Activated CD4-positive, alpha-beta memory T cell treated with anti-CD3 and anti-CD28 coated beads, Interleukin-2, amount 10 ng/mL, durations not matched to agents 7 days and 5 days (primary cell): ENCODE results near the gene CILP. TPM values are rescaled to one million over a fixed set of nuclear protein-coding genes. Genes with fewer than 3 reads are reported as not detected.

Experiments used
- CTCF ChIA-PET: fragments of 350-600 bp; sonication (Branson Sonifier 250); formaldehyde crosslinking; loops from one replicate; lab custom pipeline; 2021; ENCODE audit warnings: antibody characterized with exemption, inconsistent platforms; lab: Charles Lee
- POLR2A ChIA-PET: fragments of 350-600 bp; sonication (Branson Sonifier 250); formaldehyde crosslinking; loops from one replicate; lab custom pipeline; 2021; ENCODE audit warnings: antibody characterized with exemption; lab: Charles Lee
- DNase-seq: peaks from one replicate; pipeline ENCODE4 v3.0.0-alpha.2; 2020
- H3K27ac Mint-ChIP-seq: one replicate; pipeline ENCODE4 v1.8.0; 2021; ENCODE audit warnings: mild to moderate bottlenecking, mixed read lengths
- H3K27me3 Mint-ChIP-seq: one replicate; pipeline ENCODE4 v1.8.0; 2021; ENCODE audit warnings: mixed read lengths
- H3K36me3 Mint-ChIP-seq: one replicate; pipeline ENCODE4 v1.8.0; 2021; ENCODE audit warnings: low read depth, mixed read lengths
- H3K4me1 Mint-ChIP-seq: one replicate; pipeline ENCODE4 v1.8.0; 2021; ENCODE audit warnings: mixed read lengths
- H3K4me3 Mint-ChIP-seq: one replicate; pipeline ENCODE4 v1.8.0; 2021; ENCODE audit warnings: mild to moderate bottlenecking, mixed read lengths
- H3K9me3 Mint-ChIP-seq: one replicate; pipeline ENCODE4 v1.8.0; 2021; ENCODE audit warnings: mixed read lengths
- total RNA-seq, 2 experiments: library from RNA; stranded (reverse); gene quantifications; one replicate each; pipeline ENCODE4 v1.2.3, GENCODE V29; 2021

CILP gene
- total RNA-seq, 2 experiments from 2014 or later: not detected

- H3K36me3 Mint-ChIP-seq: peaks cover 24% of the 10 kb centered on the region
- no peak for DNase-seq
- no peak overlapping the region for H3K4me3 Mint-ChIP-seq
- no peaks in the 10 kb centered on the region for H3K27me3 Mint-ChIP-seq
- POLR2A ChIA-PET: interaction anchor here (2.3 kb wide), 1 partner anchor 142 kb away, joined by 7 read pairs; the partner anchor contains the start of gene RNU5B-1
- CTCF ChIA-PET: no interaction called here
- no peaks in the 10 kb centered on the region for H3K9me3 Mint-ChIP-seq
- no peaks in the 10 kb centered on the region for H3K4me1 Mint-ChIP-seq
- H3K27ac Mint-ChIP-seq: no peak overlapping the region
These were observed 48.2 kb downstream of the CILP start for GRCh38 chr15:65163041-65163440.

DNA sequence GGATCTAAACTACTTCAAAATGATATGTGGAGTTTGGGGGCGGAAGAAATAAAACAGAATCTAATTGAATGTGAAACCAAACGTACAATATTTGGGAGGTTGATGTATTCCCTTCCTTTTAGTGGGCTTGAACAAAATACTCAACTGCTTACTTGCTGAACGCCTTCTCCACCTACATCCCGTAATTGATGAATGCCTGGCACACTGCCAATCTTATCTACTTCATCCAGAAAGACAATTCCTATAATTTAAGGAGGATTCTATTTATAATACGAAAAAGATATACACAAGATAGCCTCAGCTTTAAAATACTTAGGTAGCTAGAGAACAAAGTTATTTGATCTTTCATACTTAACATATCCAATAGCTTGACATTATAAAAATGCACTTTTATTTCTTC lies 54.6 kb downstream of the CILP start:
- H3K4me3 Mint-ChIP-seq: no peak overlapping the region
- POLR2A ChIA-PET: interaction anchor here (1.3 kb wide), 1 partner anchor 23 kb away, joined by 3 read pairs; the partner anchor contains the start of gene PDCD7
- H3K27ac Mint-ChIP-seq: no peak overlapping the region
- H3K27me3 Mint-ChIP-seq: no peaks in the 10 kb centered on the region
- peaks cover 33% of the 10 kb centered on the region for H3K36me3 Mint-ChIP-seq
- CTCF ChIA-PET: interaction anchor here (1.3 kb wide), 1 partner anchor 8 kb away, joined by 4 read pairs; no protein-coding TSS in a partner anchor
- no peaks in the 10 kb centered on the region for H3K9me3 Mint-ChIP-seq
- no peaks in the 10 kb centered on the region for H3K4me1 Mint-ChIP-seq
- no peak for DNase-seq

DNA sequence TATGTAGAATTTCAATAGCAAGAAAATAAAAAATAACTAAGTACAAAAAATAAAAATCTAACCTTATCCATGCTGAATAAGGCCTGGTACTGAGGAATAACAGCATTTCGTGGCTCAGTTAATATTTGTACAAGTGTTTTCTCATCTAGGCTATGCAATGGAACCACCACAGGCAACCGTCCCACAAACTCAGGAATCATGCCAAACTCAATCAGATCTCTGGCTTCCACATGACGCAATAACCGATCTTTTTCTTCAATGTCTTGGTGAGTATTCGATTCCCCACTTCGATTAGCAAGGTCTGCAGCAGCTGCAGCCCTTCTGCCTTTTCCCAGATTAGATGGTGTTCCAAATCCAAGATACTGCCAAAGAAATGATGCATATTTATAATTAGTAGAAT lies 56.6 kb downstream of the CILP start:
- Mint-ChIP-seq H3K27me3 (no peaks in the 10 kb centered on the region), H3K4me1 (no peaks in the 10 kb centered on the region), H3K9me3 (no peaks in the 10 kb centered on the region), H3K4me3 (no peak overlapping the region), H3K27ac (no peak overlapping the region), H3K36me3 (peaks cover 36% of the 10 kb centered on the region)
- ChIA-PET CTCF (no interaction called here), POLR2A (no interaction called here)
- no peak for DNase-seq

DNA sequence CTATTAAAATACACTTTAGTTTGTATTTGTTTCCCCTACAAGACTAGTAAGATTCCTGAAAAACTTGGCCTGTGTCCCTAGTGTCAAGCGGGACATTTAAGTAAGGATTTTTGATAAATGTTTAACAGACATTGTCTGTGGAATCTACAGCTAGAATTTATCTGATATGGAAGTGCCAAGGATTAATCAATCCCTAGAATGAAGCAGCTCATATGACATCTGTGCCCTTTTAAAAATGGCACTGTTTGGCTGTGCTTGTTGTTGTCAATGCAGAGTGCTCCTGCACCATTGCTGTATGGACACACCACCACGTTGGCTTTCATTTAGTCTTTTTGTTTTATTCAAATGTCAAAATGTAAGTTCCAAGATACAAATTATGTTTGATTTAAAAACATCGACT lies 63.4 kb downstream of the CILP start:
- Mint-ChIP-seq H3K9me3 (no peaks in the 10 kb centered on the region), H3K4me3 (no peak overlapping the region), H3K36me3 (peaks cover 26% of the 10 kb centered on the region), H3K4me1 (no peaks in the 10 kb centered on the region), H3K27ac (no peak overlapping the region), H3K27me3 (no peaks in the 10 kb centered on the region)
- DNase-seq: no peak
- CTCF ChIA-PET: interaction anchor here (1.4 kb wide), 1 partner anchor 9 kb away, joined by 4 read pairs; no protein-coding TSS in a partner anchor
- POLR2A ChIA-PET: interaction anchor here (1.0 kb wide), 1 partner anchor 9 kb away, joined by 3 read pairs; no protein-coding TSS in a partner anchor

GRCh38 chr15:65146438-65146837 lies 64.8 kb downstream of the CILP start:
- no peaks in the 10 kb centered on the region for H3K27me3 Mint-ChIP-seq
- ChIA-PET POLR2A (interaction anchor here (0.6 to 1.3 kb wide), 2 partner anchors 62 to 73 kb away, joined by 3 to 4 read pairs; no protein-coding TSS in a partner anchor), CTCF (no interaction called here)
- no peaks in the 10 kb centered on the region for H3K9me3 Mint-ChIP-seq
- H3K4me1 Mint-ChIP-seq: no peaks in the 10 kb centered on the region
- H3K27ac Mint-ChIP-seq: no peak overlapping the region
- H3K4me3 Mint-ChIP-seq: no peak overlapping the region
- peaks cover 21% of the 10 kb centered on the region for H3K36me3 Mint-ChIP-seq
- no peak for DNase-seq

Other genes starting within 250 kb of the CILP start
- gene SPG21, start 221.6 kb downstream of the CILP start, total RNA-seq: 10 to 100 TPM; 55.6 to 57.2 TPM
- 10 to 100 TPM; 13.3 to 15.5 TPM for gene MTFMT, start 181.8 kb downstream of the CILP start, total RNA-seq
- gene SLC51B, start 166.1 kb downstream of the CILP start, total RNA-seq: not detected
- not detected for gene RASL12, start 143.5 kb downstream of the CILP start, total RNA-seq
- not detected for gene KBTBD13, start 134.7 kb downstream of the CILP start, total RNA-seq
- gene UBAP1L, start 96.3 kb downstream of the CILP start, total RNA-seq: 1 to 10 TPM; 3.0 to 3.3 TPM
- gene PDCD7, start 77.7 kb downstream of the CILP start, total RNA-seq: 10 to 100 TPM; 37.8 to 38.9 TPM
- gene CLPX, start 26.1 kb downstream of the CILP start, total RNA-seq: 10 to 100 TPM; 48.5 to 57.8 TPM
- 10 to 100 TPM; 14.9 to 15.7 TPM for gene PARP16, start 75.4 kb upstream of the CILP start, total RNA-seq
- gene RNU5A-1, start 84.6 kb upstream of the CILP start, total RNA-seq: not detected
- 10 to 100 TPM in 1 of 2 experiments, not detected in 1; 12.9 TPM for gene RNU5B-1, start 93.2 kb upstream of the CILP start, total RNA-seq
- gene IGDCC3, start 166.5 kb upstream of the CILP start, total RNA-seq: not detected
- gene IGDCC4, start 211.5 kb upstream of the CILP start, total RNA-seq: under 1 TPM; 0.05 to 0.08 TPM